Ovary (tissue), 9 donors: ENCODE data around the gene LIN7B. TPM values are rescaled to one million over a fixed set of nuclear protein-coding genes. Genes with fewer than 3 reads are reported as not detected.

Experiments used
- DNase-seq, 5 donors: peaks; one replicate each; pipeline ENCODE4 v3.0.0-alpha.2; 2019 to 2020
- H3K27ac ChIP-seq, 2 donors: fragments of 200-600 bp; one replicate each; pipeline versions ENCODE4 v1.5.1 to v1.8.0; 2019 to 2022
- H3K27me3 ChIP-seq: fragments of 200-600 bp; one replicate; pipeline ENCODE4 v1.8.0; 2022
- H3K36me3 ChIP-seq: fragments of 200-600 bp; sonication (generic); one replicate; pipeline ENCODE4 v1.5.1; 2019
- H3K4me1 ChIP-seq: one replicate; pipeline ENCODE4 v1.8.1; 2013; ENCODE audit warnings: mild to moderate bottlenecking, moderate library complexity; ENCODE audit not compliant: insufficient read depth
- H3K4me3 ChIP-seq: fragments of 200-600 bp; sonication (generic); one replicate; pipeline ENCODE4 v1.5.1; 2017
- H3K9me3 ChIP-seq, 2 donors: fragments of 200-600 bp in 1 of 2; sonication (generic) in 1 of 2; one replicate each; pipeline versions ENCODE4 v1.5.1 to v1.8.1; 2013 to 2019; ENCODE audit warnings: mild to moderate bottlenecking in 1 of 2, moderate library complexity in 1 of 2
- EP300 ChIP-seq: sonication (generic); formaldehyde crosslinking; IDR thresholded peaks from one replicate; pipeline ENCODE4 v1.6.1; 2017; ENCODE audit warnings: antibody characterized with exemption
- POLR2A ChIP-seq: fragments of 450-650 bp; IDR thresholded peaks from one replicate; pipeline ENCODE4 v1.6.1; 2017; ENCODE audit warnings: antibody characterized with exemption, mild to moderate bottlenecking, moderate library complexity
- WGBS, 3 donors: extraction: QIAGEN DNeasy Blood & Tissue Kit in 1 of 3; methylation state at CpG; one replicate each; pipeline versions ENCODE4 v1.1.5 to v1.1.7; 2013 to 2017; 5-methylcytosine and 5-hydroxymethylcytosine counted together
- intact Hi-C, 4 donors: fragments of 100-400 bp; cut with DNase I; formaldehyde crosslinking; loops; one replicate each; pipeline versions ENCODE4 v1.11.0 to v1.15.1; 2022 to 2023
- polyA plus RNA-seq, 2 donors: library from polyadenylated mRNA; stranded (reverse); fragments of 200-250 nt in 1 of 2; fragments of 350-450 nt in 1 of 2; fragmentation: Illumina TruSeq in 1 of 2; extraction: RNeasy Lipid Tissue Mini Kit (QIAGEN cat#74804) in 1 of 2; gene quantifications; one replicate each; pipeline ENCODE4 v1.2.3, GENCODE V29; 2013 to 2014
- total RNA-seq, 7 donors: library from RNA; depleted of rRNA in 2 of 7; stranded (reverse); fragments of >200 nt in 2 of 7; fragmentation: NEBNext Ultra II Directional in 3 of 7; extraction: Animal tissue kit (Norgen Biotek cat#: 25700) in 3 of 7; gene quantifications; one replicate each; pipeline versions ENCODE4 v1.1.0 to v1.2.4, GENCODE V29; 2016 to 2023
- TF ChIP-seq, protein P1 (sequence below), 3 donors: fragments of 450-650 bp in 2 of 3; fragments of 200-600 bp in 1 of 3; IDR thresholded peaks; one replicate each; pipeline versions ENCODE4 v1.5.1 to v1.8.0; 2016 to 2022; ENCODE audit warnings: antibody characterized with exemption in 3 of 3, mild to moderate bottlenecking in 1 of 3
- donor health status: DM: no; HTN: no; CAD: no; lungs with moderate emphysema.
- donor health status: DM: no; HTN: no; CAD: no.
- donor health status: Bipolar disorder and iron deficiency.
- donor health status: DM: yes; HTN: yes; CAD: no.
- donor health status: DM: no; HTN: no; CAD: no.
- donor health status: DM: yes; HTN: yes; CAD: no.

LIN7B gene
- total and polyA plus RNA-seq, 9 donors: 0.82 to 9.8 (median 8.5) TPM

DNA sequence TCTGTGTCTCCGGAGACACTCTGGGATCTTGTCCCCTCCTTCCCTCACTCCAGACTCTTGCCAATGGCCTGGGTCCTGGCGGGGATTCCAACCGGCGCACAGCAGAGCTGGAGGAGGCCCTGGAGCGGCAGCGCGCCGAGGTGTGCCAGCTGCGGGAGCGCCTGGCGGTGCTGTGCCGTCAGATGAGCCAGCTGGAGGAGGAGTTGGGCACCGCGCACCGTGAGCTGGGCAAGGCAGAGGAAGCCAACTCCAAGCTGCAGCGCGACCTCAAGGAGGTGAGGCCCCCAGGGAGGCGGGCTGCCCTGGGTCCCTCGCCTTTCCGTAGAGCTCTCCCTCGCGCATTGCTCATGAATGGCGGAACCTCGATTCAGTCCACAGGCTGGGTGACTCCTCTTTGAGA lies 16.2 kb downstream of the LIN7B start:
- Histone ChIP-seq H3K36me3 (no peaks in the 10 kb centered on the region), H3K9me3 (no peaks in the 10 kb centered on the region), H3K4me1 (peaks cover 12% of the 10 kb centered on the region), H3K4me3 (no peak overlapping the region), H3K27ac (no peak overlapping the region), H3K27me3 (no peaks in the 10 kb centered on the region)
- intact Hi-C loops: no loop called here
- WGBS, 3 donors: 92 to 95% (median 94%) methylated on average over 24 of the region's 24 CpGs
- TF ChIP-seq EP300 (no peak), POLR2A (no peak)
- TF ChIP-seq, protein P1, sequence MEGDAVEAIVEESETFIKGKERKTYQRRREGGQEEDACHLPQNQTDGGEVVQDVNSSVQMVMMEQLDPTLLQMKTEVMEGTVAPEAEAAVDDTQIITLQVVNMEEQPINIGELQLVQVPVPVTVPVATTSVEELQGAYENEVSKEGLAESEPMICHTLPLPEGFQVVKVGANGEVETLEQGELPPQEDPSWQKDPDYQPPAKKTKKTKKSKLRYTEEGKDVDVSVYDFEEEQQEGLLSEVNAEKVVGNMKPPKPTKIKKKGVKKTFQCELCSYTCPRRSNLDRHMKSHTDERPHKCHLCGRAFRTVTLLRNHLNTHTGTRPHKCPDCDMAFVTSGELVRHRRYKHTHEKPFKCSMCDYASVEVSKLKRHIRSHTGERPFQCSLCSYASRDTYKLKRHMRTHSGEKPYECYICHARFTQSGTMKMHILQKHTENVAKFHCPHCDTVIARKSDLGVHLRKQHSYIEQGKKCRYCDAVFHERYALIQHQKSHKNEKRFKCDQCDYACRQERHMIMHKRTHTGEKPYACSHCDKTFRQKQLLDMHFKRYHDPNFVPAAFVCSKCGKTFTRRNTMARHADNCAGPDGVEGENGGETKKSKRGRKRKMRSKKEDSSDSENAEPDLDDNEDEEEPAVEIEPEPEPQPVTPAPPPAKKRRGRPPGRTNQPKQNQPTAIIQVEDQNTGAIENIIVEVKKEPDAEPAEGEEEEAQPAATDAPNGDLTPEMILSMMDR (IDR thresholded peaks at IDR 0.05): no peak
- DNase-seq: no peak

DNA sequence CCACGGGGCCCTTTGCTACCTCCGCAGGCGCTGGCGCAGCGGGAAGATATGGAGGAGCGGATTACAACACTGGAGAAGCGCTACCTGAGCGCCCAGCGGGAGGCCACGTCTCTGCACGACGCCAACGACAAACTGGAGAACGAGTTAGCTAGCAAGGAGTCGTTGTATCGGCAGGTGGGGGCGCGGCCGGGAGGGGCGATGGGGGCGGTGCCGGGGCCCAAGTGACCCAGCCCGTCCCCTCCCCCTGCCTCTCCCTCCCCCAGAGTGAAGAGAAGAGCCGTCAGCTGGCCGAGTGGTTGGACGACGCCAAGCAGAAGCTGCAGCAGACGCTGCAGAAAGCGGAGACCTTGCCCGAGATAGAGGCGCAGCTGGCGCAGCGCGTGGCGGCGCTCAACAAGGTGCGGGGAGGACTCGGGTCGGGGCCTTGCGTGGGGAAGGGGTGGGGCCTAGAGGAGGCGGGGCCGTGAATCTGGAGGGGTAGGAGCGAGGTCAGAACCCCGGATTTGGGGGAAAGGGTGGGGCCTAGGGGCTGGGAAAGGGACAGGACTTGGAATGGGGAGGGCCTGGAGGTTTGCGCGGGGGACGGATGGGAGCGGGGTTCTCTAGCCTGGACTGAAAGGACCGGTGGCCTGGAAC lies 18.9 kb downstream of the LIN7B start:
- H3K9me3 ChIP-seq: no peaks in the 10 kb centered on the region
- no peak overlapping the region for H3K27ac ChIP-seq
- peak in 3 of 5 donors; percentile 50 to 57 (median 50) for DNase-seq
- no peaks in the 10 kb centered on the region for H3K27me3 ChIP-seq
- peak overlapping the region; percentile 23 for H3K4me3 ChIP-seq
- 14 to 21% (median 18%) methylated on average over 49 of the region's 49 CpGs for WGBS, 3 donors
- no peaks in the 10 kb centered on the region for H3K36me3 ChIP-seq
- intact Hi-C loops: no loop called here
- TF ChIP-seq EP300 (no peak), POLR2A (no peak)
- H3K4me1 ChIP-seq: peaks cover 10% of the 10 kb centered on the region

DNA sequence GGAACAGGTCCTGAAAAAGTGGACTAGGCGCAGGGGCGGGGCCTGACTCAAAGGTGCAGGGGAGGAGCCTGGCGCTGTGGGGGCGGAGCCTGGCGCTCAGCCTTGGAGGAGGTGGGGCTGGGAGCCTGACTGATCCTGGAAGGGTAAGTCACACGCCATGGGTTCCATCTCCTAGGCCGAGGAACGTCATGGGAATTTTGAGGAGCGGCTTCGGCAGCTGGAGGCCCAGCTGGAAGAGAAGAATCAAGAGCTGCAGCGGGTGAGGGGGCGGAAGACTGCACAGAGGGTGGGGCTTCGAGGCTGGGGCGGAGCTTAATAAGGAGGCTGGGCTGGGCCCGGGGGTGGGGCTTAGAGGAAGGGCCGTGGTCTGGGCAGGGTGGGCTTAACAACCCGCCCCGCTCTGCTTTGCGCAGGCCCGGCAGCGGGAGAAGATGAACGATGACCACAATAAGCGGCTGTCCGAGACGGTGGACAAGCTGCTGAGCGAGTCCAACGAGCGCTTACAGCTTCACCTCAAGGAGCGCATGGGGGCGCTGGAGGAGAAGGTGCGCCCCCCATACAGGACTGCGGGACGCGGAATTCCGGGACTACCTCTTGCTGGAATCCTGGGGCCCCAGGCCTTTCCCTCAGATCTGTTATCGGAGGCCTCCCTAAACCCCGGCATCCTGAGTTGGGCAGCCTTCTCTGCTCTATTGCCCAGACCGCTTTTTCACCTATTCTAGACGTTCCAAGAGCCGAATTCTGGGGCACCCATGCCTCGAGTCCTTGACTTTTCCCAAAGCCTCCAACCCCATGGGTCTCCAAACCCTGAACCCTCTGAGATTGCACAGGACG lies 19.7 kb downstream of the LIN7B start:
- DNase-seq: peak; percentile 65 to 89 (median 78)
- no peaks in the 10 kb centered on the region for H3K27me3 ChIP-seq
- WGBS, 3 donors: 15 to 30% (median 21%) methylated on average over 42 of the region's 42 CpGs
- no peak for TF ChIP-seq EP300
- TF ChIP-seq, protein P1 (IDR thresholded peaks at IDR 0.05): peak in 1 of 3 donors; percentile 19
- TF ChIP-seq POLR2A: no peak
- H3K9me3 ChIP-seq: no peaks in the 10 kb centered on the region
- H3K36me3 ChIP-seq: no peaks in the 10 kb centered on the region
- intact Hi-C loops: no loop called here
- H3K4me1 ChIP-seq: peaks cover 7% of the 10 kb centered on the region
- H3K4me3 ChIP-seq: peak overlapping the region; percentile 3
- H3K27ac ChIP-seq: no peak overlapping the region

DNA sequence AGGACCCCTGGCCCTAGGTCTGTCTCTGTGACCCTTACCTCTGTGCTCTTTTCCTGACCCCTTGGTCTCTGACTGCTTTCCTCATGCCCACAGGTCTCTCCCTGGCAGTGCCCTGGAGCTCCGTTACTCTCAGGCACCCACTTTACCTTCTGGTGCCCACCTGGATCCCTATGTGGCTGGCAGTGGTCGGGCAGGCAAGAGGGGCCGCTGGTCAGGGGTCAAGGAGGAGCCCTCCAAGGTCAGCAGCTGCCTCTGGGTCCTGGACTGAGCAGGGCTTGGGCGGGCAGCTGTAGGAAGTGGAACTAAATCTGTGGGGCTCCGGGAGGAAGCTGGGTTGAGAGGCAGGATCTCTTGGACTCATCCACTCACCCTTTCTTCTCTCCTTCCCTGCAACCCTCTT lies 21.5 kb downstream of the LIN7B start:
- WGBS, 3 donors: 82 to 87% (median 87%) methylated on average over 5 of the region's 5 CpGs
- H3K36me3 ChIP-seq: no peaks in the 10 kb centered on the region
- DNase-seq: no peak
- no peak overlapping the region for H3K27ac ChIP-seq
- H3K9me3 ChIP-seq: no peaks in the 10 kb centered on the region
- peaks cover 7% of the 10 kb centered on the region for H3K4me1 ChIP-seq
- intact Hi-C loops: no loop called here
- TF ChIP-seq EP300 (no peak), POLR2A (no peak)
- TF ChIP-seq, protein P1 (IDR thresholded peaks at IDR 0.05): no peak
- H3K27me3 ChIP-seq: no peaks in the 10 kb centered on the region
- H3K4me3 ChIP-seq: no peak overlapping the region

DNA sequence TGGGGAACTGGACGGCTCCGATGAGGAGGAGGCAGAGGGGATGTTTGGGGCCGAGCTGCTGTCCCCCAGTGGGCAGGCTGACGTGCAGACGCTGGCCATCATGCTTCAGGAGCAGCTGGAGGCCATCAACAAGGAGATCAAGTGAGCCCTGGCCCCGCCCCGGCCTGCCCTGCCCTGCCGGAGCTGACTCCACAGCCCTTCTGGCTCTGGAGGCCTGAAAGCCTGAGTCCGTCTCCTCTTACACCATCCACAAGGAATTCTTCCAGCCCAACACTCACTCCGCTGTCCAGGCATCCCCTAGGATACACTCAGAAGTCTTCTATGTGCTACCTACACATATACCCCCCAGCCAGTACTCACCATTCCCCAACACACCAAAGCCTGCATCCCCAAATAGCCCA lies 22.6 kb downstream of the LIN7B start:
- intact Hi-C loops: no loop called here
- DNase-seq: no peak
- WGBS, 3 donors: 70 to 78% (median 76%) methylated on average over 10 of the region's 10 CpGs
- H3K4me1 ChIP-seq: peaks cover 7% of the 10 kb centered on the region
- H3K27me3 ChIP-seq: no peaks in the 10 kb centered on the region
- TF ChIP-seq POLR2A (no peak), EP300 (no peak)
- TF ChIP-seq, protein P1 (IDR thresholded peaks at IDR 0.05): no peak
- H3K9me3 ChIP-seq: no peaks in the 10 kb centered on the region
- no peak overlapping the region for H3K27ac ChIP-seq
- H3K36me3 ChIP-seq: no peaks in the 10 kb centered on the region
- H3K4me3 ChIP-seq: no peak overlapping the region
